GM12874 (cell line): ENCODE measurements around the gene CSNK1D.

Source experiments
- CTCF ChIP-seq: IDR thresholded peaks from 2 replicates; pipeline ENCODE4 v1.5.1; 2011; ENCODE audit warnings: low read depth, mild to moderate bottlenecking, control low read depth, low read length, moderate library complexity; ENCODE audit not compliant: insufficient read depth

CSNK1D gene

DNA sequence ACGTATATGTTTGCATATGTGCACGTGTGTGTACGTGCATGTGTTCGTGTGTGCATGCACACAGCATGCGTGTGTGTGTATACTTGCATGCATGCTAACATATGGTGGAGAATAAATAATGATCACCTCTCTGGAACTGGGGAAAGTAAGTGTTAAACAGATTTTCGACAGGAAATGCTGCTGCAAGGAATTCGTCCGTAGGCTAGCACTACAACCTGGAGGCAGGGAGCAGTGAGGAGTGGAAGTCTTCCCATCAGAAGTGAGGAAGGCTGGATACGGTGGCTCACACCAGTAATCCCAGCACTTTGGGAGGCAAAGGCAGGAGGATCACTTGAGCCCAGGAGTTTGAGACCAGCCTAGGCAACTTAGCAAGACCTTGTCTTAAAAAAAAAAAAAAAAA lies 4.8 kb upstream of the CSNK1D start:
- TF ChIP-seq CTCF: no peak

DNA sequence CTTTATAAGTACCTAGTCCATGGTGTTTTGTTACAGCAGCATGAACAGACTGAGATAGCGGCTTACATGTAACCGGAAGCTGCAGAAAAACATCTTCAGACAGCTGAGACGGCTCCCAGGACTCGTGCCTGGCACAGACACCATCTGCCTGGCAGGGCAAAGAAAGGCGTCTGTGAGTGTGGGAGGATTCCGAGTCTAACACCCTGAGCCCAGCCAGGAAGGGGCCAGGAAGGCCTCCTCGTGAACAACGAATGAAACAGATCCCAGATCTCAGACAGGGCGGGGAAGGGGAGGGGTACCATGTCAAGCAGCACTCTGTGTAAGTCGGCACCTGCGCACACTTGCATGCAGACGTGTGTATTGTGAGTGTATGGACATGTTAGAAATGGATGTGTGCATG lies 4.4 kb upstream of the CSNK1D start:
- TF ChIP-seq CTCF: no peak

DNA sequence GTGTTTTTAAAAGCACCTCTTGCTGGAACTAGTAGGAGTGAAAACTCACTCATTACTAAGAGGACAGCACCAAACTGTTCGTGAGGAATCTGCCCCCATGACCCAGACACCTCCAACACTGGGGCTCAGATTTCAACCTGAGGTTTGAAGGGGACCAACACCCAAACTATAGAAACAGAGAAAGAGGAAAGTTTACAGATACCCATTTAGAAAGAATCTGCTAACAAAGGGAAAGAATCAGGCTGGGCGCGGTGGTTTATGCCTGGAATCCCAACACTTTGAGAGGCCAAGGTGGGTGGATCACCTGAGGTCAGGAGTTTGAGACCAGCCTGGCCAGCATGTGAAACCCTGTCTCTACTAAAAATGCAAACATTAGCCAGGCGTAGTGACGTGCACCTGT lies 3.4 kb upstream of the CSNK1D start:
- TF ChIP-seq CTCF: no peak

DNA sequence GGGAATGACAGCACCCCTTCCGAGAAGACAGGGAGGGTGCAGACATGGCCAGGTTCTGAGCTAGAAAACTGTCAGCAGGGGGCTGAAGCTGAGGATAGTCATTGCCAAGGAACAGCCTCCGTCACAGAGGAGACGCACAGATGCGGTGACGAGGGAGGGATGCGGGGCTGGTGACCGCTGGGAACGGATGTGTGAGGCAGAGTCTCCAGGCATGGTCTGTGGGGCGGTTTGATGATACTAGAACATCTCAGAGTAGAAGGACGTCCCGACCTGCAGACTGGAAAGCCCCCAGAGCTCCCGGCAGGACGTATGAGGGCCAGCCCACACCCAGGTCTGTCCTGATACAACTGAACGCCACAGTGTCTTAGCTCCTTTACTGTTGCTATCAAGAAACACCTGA lies 1.8 kb upstream of the CSNK1D start:
- no peak for TF ChIP-seq CTCF

DNA sequence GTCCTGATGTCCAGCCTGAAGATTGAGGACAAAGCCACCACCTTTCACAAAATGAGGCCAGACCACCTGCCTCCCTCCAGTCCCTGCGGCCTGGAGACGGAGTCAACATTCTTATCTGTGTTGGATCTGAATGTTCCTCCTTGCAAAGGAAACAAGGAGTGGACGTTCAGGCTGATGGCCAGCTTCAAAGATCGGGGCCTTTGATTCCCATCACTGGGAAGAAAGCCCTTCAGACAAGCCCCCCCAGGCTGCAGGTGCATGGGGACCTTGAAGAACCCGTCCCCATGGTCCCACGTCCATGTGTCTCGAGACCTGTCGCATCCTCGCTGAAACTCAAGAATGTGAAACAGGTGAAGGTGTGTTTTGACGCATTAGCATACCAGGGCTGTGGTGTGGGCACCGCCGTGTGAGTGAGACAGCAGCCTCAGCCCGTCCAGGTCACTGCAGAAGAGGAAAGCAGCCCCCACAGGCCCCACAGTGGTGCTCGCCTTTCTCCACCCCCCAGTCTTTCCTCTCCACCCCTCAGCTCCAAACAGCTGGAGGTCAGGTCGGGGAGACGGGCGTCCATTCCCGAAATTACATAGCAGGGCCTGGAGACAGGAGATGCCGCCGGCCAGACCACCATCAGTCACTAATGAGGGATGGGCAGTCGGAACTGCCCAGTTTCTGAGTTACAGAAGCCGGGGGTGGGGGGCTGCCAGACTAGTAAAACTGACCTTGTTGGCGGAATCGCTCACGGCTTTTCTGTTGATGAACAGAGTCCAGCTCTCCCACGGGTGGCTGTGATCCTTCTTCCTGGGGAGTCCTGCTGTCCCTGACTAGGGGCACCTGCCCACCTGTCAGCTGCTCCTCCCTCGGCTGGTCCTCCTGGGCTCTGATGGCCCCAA lies 877 bp upstream of the CSNK1D start:
- TF ChIP-seq CTCF: no peak

DNA sequence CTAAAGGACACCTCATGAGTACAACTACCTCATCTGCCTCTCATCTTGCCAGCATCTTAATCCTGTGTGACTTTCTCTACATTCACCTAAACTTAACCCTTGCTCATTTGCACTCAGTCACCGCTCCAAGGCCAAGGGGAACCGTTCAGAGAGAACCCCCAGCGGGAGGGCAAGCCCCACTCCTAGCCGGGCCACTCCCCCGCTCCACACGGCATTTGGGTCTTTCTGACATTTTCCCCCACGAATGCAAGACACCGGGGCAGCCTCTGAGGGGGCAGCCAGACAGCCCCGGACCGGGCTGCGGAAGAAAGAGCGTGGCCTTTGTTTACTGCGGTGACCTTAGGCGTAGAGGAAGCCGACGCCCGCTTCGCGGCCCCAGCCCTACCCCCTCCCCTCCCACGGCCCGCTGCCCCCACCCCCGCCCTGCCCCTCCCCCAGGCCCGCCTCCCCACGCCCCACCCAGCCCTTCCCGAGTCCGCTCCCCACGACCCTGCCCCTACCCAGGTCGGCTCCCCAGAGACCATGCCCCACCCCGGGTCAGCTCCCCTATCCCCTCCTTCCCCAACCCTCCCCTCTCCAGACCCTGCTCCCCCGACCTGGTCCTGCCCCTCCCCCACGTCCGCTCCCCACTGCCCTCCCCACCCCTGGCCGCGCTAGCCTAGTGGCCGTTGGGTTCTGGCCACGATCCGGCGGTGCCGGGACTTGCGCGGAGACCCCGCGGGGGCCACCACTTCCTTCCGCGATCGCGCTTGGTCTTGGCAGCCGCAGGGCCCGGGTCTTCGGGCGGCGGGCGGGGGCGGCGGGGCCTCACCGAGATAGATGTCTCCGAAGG lies 789 bp downstream of the CSNK1D start:
- no peak for TF ChIP-seq CTCF

DNA sequence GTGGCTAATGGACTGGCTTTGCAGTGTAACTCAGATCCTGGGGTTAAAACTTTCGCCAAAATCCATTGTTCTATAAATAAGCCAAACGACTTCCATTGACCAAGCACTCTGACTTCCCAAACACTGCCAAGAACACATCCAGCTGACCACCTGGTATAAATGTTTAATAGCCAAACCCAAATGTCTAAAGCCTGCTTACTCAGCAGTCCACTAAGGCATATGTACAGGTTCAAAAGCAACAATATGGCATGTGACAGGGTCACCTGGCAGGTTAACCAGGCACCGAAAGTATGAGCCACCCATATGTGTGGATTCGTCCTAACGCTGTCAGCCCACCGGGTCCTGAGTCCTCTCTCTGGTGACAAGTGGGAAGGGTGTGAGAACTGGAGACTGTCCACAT lies 2.1 kb downstream of the CSNK1D start:
- no peak for TF ChIP-seq CTCF
